ENCODE measurements around the gene RCL1.

GRCh38 chr9:4780651-4781050 lies 12.1 kb upstream of the RCL1 start:
- TF ChIP-seq POLR2AphosphoS5 (IDR thresholded peaks at IDR 0.05; ENCODE audit: insufficient read depth, low read depth, low read length) (no peak), CTCF (IDR thresholded peaks at IDR 0.05; ENCODE audit: extremely low read depth in 1 of 2, insufficient read depth in 1 of 2, low read depth in 1 of 2, low read length in 2 of 2) (no peak), POLR2A (IDR thresholded peaks at IDR 0.05; ENCODE audit: low read depth, low read length) (no peak), EZH2 (IDR thresholded peaks at IDR 0.05; ENCODE audit: borderline replicate concordance, low read depth, low read length, severe bottlenecking) (no peak), GATA2 (IDR thresholded peaks at IDR 0.05; ENCODE audit: insufficient read depth, insufficient read length, low read depth, low read length) (no peak), JUN (IDR thresholded peaks at IDR 0.05; ENCODE audit: borderline replicate concordance, insufficient read depth, insufficient read length, low read depth) (no peak), MAX (IDR thresholded peaks at IDR 0.05; ENCODE audit: insufficient read depth, insufficient read length) (no peak)

All from endothelial cell of umbilical vein (primary cell).